Mesothelial cell of epicardium (in vitro differentiated cells): ENCODE data around the gene SCUBE1. TPM values are rescaled to one million over a fixed set of nuclear protein-coding genes. Genes with fewer than 3 reads are reported as not detected.

Source experiments
- DNase-seq, 2 experiments: peaks; one replicate each; pipeline ENCODE4 v3.0.0; 2021; ENCODE audit warnings: low spot score in 2 of 2; ENCODE audit not compliant: unreplicated experiment in 2 of 2
- H3K27ac Mint-ChIP-seq: 2 replicates; pipeline ENCODE4 v1.8.0; 2021; ENCODE audit warnings: mixed read lengths
- H3K27me3 Mint-ChIP-seq: 2 replicates; pipeline ENCODE4 v1.8.0; 2021; ENCODE audit warnings: low read depth, mixed read lengths
- H3K36me3 Mint-ChIP-seq: 2 replicates; pipeline ENCODE4 v1.8.0; 2021; ENCODE audit warnings: mixed read lengths
- H3K4me1 Mint-ChIP-seq: 2 replicates; pipeline ENCODE4 v1.8.0; 2021; ENCODE audit warnings: mixed read lengths
- H3K4me3 Mint-ChIP-seq: 2 replicates; pipeline ENCODE4 v1.8.0; 2021; ENCODE audit warnings: mild to moderate bottlenecking, moderate library complexity, mixed read lengths
- H3K9me3 Mint-ChIP-seq: 2 replicates; pipeline ENCODE4 v1.8.0; 2021; ENCODE audit warnings: mixed read lengths
- CTCF ChIP-seq: fragments of 200-600 bp; sonication (generic); IDR thresholded peaks from one replicate; pipeline ENCODE4 v1.5.0; 2021; ENCODE audit warnings: antibody characterized with exemption; ENCODE audit not compliant: unreplicated experiment
- total RNA-seq: library from RNA; stranded (reverse); gene quantifications from 3 replicates; pipeline ENCODE4 v1.2.1, GENCODE V29; 2021

The SCUBE1 gene
- total RNA-seq, 1 donor from 2014 or later: 19.3 TPM

GRCh38 chr22:43295660-43296059 is 47.5 kb downstream of the SCUBE1 start:
- no peak for TF ChIP-seq CTCF
- H3K4me1 Mint-ChIP-seq: peaks cover 49% of the 10 kb centered on the region
- peak overlapping the region; percentile 33 for H3K27ac Mint-ChIP-seq
- no peaks in the 10 kb centered on the region for H3K9me3 Mint-ChIP-seq
- H3K36me3 Mint-ChIP-seq: no peaks in the 10 kb centered on the region
- DNase-seq: no peak
- H3K4me3 Mint-ChIP-seq: no peak overlapping the region
- no peaks in the 10 kb centered on the region for H3K27me3 Mint-ChIP-seq

- Mint-ChIP-seq H3K27ac (no peak overlapping the region), H3K27me3 (no peaks in the 10 kb centered on the region), H3K36me3 (no peaks in the 10 kb centered on the region), H3K4me1 (peaks cover 54% of the 10 kb centered on the region), H3K4me3 (no peak overlapping the region), H3K9me3 (no peaks in the 10 kb centered on the region)
- no peak for TF ChIP-seq CTCF
- DNase-seq: no peak
Observed at GRCh38 chr22:43295173-43295572, 48.0 kb downstream of the SCUBE1 start.

- Mint-ChIP-seq H3K9me3 (no peaks in the 10 kb centered on the region), H3K4me3 (no peak overlapping the region), H3K4me1 (peaks cover 66% of the 10 kb centered on the region), H3K27ac (peak overlapping the region; percentile 47), H3K27me3 (no peaks in the 10 kb centered on the region), H3K36me3 (no peaks in the 10 kb centered on the region)
- TF ChIP-seq CTCF: no peak
- no peak for DNase-seq
Observed at GRCh38 chr22:43293655-43294392, 49.3 kb downstream of the SCUBE1 start.

- peak overlapping the region; percentile 47 for H3K27ac Mint-ChIP-seq
- H3K4me3 Mint-ChIP-seq: no peak overlapping the region
- H3K36me3 Mint-ChIP-seq: no peaks in the 10 kb centered on the region
- no peak for DNase-seq
- no peaks in the 10 kb centered on the region for H3K27me3 Mint-ChIP-seq
- H3K9me3 Mint-ChIP-seq: no peaks in the 10 kb centered on the region
- no peak for TF ChIP-seq CTCF
- H3K4me1 Mint-ChIP-seq: peaks cover 64% of the 10 kb centered on the region
Observed at GRCh38 chr22:43293259-43293654, 49.9 kb downstream of the SCUBE1 start.

- DNase-seq: no peak
- H3K27ac Mint-ChIP-seq: peak overlapping the region; percentile 39
- H3K4me3 Mint-ChIP-seq: no peak overlapping the region
- H3K9me3 Mint-ChIP-seq: no peaks in the 10 kb centered on the region
- no peak for TF ChIP-seq CTCF
- H3K27me3 Mint-ChIP-seq: no peaks in the 10 kb centered on the region
- peaks cover 61% of the 10 kb centered on the region for H3K4me1 Mint-ChIP-seq
- no peaks in the 10 kb centered on the region for H3K36me3 Mint-ChIP-seq
Observed at GRCh38 chr22:43292630-43293018, 50.5 kb downstream of the SCUBE1 start.
